Mesendoderm (in vitro differentiated cells): ENCODE measurements around the gene TPRG1.

Source experiments
- DNase-seq: peaks from one replicate; pipeline ENCODE4 v3.0.0; 2013
- H2AK5ac ChIP-seq: 2 replicates; pipeline ENCODE4 v1.6.1; 2013; ENCODE audit warnings: low read length, inconsistent platforms
- H2BK120ac ChIP-seq: 2 replicates; pipeline ENCODE4 v1.6.1; 2013; ENCODE audit warnings: low read depth, mild to moderate bottlenecking, low read length, moderate library complexity, mixed read lengths
- H2BK15ac ChIP-seq: replicated peaks from 2 replicates; pipeline ENCODE4 v1.6.1; 2013; ENCODE audit warnings: low read depth, mild to moderate bottlenecking, moderate library complexity
- H2BK5ac ChIP-seq: 2 replicates; pipeline ENCODE4 v1.6.1; 2013; ENCODE audit warnings: low read length, inconsistent platforms
- H3K18ac ChIP-seq: 2 replicates; pipeline ENCODE4 v1.6.1; 2013; ENCODE audit warnings: mild to moderate bottlenecking, low read length, mixed read lengths
- H3K23ac ChIP-seq: one replicate; pipeline ENCODE4 v1.6.1; 2013; ENCODE audit warnings: low read length
- H3K27ac ChIP-seq: 2 replicates; pipeline ENCODE4 v1.5.1; 2013; ENCODE audit warnings: low read depth, mild to moderate bottlenecking, inconsistent platforms, low read length, moderate library complexity
- H3K27me3 ChIP-seq: 2 replicates; pipeline ENCODE4 v1.6.1; 2013; ENCODE audit warnings: low read length, control low read depth, mild to moderate bottlenecking, inconsistent platforms; ENCODE audit not compliant: insufficient read depth, poor library complexity
- H3K36me3 ChIP-seq: 2 replicates; pipeline ENCODE4 v1.6.1; 2013; ENCODE audit warnings: low read length, inconsistent platforms; ENCODE audit not compliant: control insufficient read depth, insufficient read depth
- H3K4ac ChIP-seq: one replicate; pipeline ENCODE4 v1.6.1; 2013; ENCODE audit warnings: low read depth, mild to moderate bottlenecking, low read length, moderate library complexity
- H3K4me1 ChIP-seq: 2 replicates; pipeline ENCODE4 v1.6.1; 2013; ENCODE audit warnings: low read depth, low read length, inconsistent platforms; ENCODE audit not compliant: control insufficient read depth
- H3K4me2 ChIP-seq: 2 replicates; pipeline ENCODE4 v1.6.1; 2013; ENCODE audit warnings: low read length
- H3K4me3 ChIP-seq: 2 replicates; pipeline ENCODE4 v1.5.1; 2013; ENCODE audit warnings: mild to moderate bottlenecking, low read length
- H3K56ac ChIP-seq: one replicate; pipeline ENCODE4 v1.6.1; 2013; ENCODE audit warnings: low read length
- H3K79me1 ChIP-seq: 2 replicates; pipeline ENCODE4 v1.6.1; 2013; ENCODE audit warnings: low read length, inconsistent platforms
- H3K79me2 ChIP-seq: 2 replicates; pipeline ENCODE4 v1.6.1; 2013; ENCODE audit warnings: mild to moderate bottlenecking, low read length; ENCODE audit not compliant: control insufficient read depth, insufficient read depth
- H3K9ac ChIP-seq: 2 replicates; pipeline ENCODE4 v1.6.1; 2013; ENCODE audit warnings: low read length, inconsistent platforms
- H4K5ac ChIP-seq: one replicate; pipeline ENCODE4 v1.6.1; 2013; ENCODE audit warnings: low read length
- H4K8ac ChIP-seq: one replicate; pipeline ENCODE4 v1.6.1; 2013; ENCODE audit warnings: low read depth, mild to moderate bottlenecking, control low read depth, low read length, moderate library complexity
- WGBS: extraction: QIAGEN DNeasy Blood & Tissue Kit; methylation state at CpG from one replicate; pipeline ENCODE4 v1.1.7; 2013; ENCODE audit warnings: low lambda C conversion rate, missing lambda C conversion rate; ENCODE audit not compliant: insufficient coverage; ENCODE audit errors: extremely low coverage; 5-methylcytosine and 5-hydroxymethylcytosine counted together

TPRG1 gene

GRCh38 chr3:189202583-189202982, 30.8 kb downstream of the TPRG1 start:
- Histone ChIP-seq H3K4me2 (no peak overlapping the region), H2BK120ac (no peak overlapping the region), H4K5ac (no peak overlapping the region), H3K4me3 (no peak overlapping the region), H2AK5ac (no peak overlapping the region), H3K4ac (no peak overlapping the region), H3K79me1 (no peaks in the 10 kb centered on the region), H3K79me2 (no peaks in the 10 kb centered on the region), H3K56ac (no peak overlapping the region), H3K23ac (no peak overlapping the region), H4K8ac (no peak overlapping the region), H3K9ac (no peak overlapping the region), H3K36me3 (no peaks in the 10 kb centered on the region), H3K18ac (no peak overlapping the region), H2BK5ac (no peak overlapping the region), H2BK15ac (no peak overlapping the region), H3K27me3 (no peaks in the 10 kb centered on the region), H3K27ac (no peak overlapping the region), H3K4me1 (no peaks in the 10 kb centered on the region)
- WGBS: no CpG with 5 or more reads among the region's 6 CpGs
- no peak for DNase-seq

DNA sequence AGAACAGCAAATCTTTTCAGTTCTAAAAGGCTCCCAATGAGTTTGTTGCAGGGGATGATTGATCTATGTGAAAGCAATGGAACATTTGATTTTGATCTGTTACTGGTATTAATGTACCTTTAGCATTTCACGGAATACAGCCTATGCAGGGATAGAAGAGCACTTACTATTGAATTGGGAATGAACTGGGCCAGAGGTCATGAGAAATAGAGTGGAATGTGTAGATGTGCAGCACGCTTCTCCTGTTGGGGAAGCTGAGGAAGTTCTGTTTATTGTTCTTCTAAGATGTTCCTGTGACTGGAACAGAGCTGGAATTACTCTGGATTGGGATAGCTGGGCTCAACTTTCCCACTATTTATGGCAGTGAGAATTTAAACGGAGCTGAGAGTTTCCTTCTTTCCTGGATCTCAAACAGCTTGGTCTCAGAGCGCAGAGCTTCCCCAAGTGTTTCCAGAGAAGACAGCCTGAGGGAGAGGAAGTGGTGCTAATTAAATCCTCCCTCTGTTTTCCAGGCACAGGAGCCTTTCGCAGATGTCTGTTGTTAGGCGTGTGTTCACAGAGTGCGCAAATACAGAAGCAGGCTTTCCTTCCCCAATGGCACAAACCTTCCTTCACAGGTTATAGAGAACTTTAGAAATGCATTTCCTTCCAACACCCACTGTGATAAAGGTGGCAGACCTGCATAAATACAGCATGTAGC, 32.5 kb downstream of the TPRG1 start:
- Histone ChIP-seq H3K79me2 (no peaks in the 10 kb centered on the region), H3K79me1 (no peaks in the 10 kb centered on the region), H3K4me3 (no peak overlapping the region), H3K56ac (no peak overlapping the region), H3K27ac (no peak overlapping the region), H3K23ac (no peak overlapping the region), H3K18ac (no peak overlapping the region), H2BK120ac (no peak overlapping the region), H2BK5ac (no peak overlapping the region), H4K5ac (no peak overlapping the region), H3K4me2 (no peak overlapping the region), H3K9ac (no peak overlapping the region), H4K8ac (no peak overlapping the region), H3K27me3 (no peaks in the 10 kb centered on the region), H2AK5ac (no peak overlapping the region), H3K4ac (no peak overlapping the region), H3K36me3 (no peaks in the 10 kb centered on the region), H3K4me1 (no peaks in the 10 kb centered on the region), H2BK15ac (no peak overlapping the region)
- no CpG with 5 or more reads among the region's 7 CpGs for WGBS
- peak; percentile 38 for DNase-seq

- Histone ChIP-seq H2BK120ac (no peak overlapping the region), H3K23ac (no peak overlapping the region), H3K4me1 (no peaks in the 10 kb centered on the region), H3K56ac (no peak overlapping the region), H3K27ac (no peak overlapping the region), H2BK5ac (no peak overlapping the region), H3K27me3 (no peaks in the 10 kb centered on the region), H3K4me2 (no peak overlapping the region), H3K9ac (no peak overlapping the region), H2AK5ac (no peak overlapping the region), H2BK15ac (no peak overlapping the region), H4K8ac (no peak overlapping the region), H3K4me3 (no peak overlapping the region), H3K4ac (no peak overlapping the region), H4K5ac (no peak overlapping the region), H3K18ac (no peak overlapping the region), H3K79me2 (no peaks in the 10 kb centered on the region), H3K79me1 (no peaks in the 10 kb centered on the region), H3K36me3 (no peaks in the 10 kb centered on the region)
- DNase-seq: no peak
- no CpG with 5 or more reads among the region's 2 CpGs for WGBS
Observed at GRCh38 chr3:189204937-189205336, 33.2 kb downstream of the TPRG1 start.

DNA sequence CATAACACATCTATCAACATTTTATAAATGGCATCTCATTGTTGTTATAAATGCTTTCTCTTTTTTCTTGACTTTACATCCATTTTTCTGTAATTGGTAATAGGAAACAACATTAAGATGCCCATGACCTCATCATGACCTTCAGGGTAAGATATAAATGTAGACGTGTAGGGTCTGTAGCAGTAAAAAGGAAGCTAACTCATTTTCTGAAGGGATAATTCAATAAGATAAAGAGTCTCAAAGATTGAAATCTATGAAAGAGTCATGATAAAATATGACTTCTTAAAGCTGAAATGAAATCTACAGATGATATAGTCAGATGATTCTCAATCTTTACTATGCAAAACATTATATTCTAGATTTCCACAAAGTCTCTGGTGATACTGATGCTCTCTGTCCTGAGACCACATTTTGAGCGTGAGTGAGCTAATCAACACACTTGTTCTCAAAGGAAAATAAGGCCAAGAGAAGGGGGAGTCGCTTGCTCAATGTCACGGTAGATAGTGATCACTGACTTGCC, 38.5 kb downstream of the TPRG1 start:
- Histone ChIP-seq H3K79me2 (no peaks in the 10 kb centered on the region), H4K5ac (no peak overlapping the region), H4K8ac (no peak overlapping the region), H3K27ac (no peak overlapping the region), H3K23ac (no peak overlapping the region), H2BK5ac (no peak overlapping the region), H3K27me3 (no peaks in the 10 kb centered on the region), H3K4me1 (no peaks in the 10 kb centered on the region), H3K36me3 (no peaks in the 10 kb centered on the region), H3K4me3 (no peak overlapping the region), H3K56ac (no peak overlapping the region), H3K4ac (no peak overlapping the region), H2BK120ac (no peak overlapping the region), H3K9ac (no peak overlapping the region), H3K18ac (no peak overlapping the region), H2AK5ac (no peak overlapping the region), H3K79me1 (no peaks in the 10 kb centered on the region), H3K4me2 (no peak overlapping the region), H2BK15ac (no peak overlapping the region)
- no CpG with 5 or more reads among the region's 4 CpGs for WGBS
- DNase-seq: no peak

DNA sequence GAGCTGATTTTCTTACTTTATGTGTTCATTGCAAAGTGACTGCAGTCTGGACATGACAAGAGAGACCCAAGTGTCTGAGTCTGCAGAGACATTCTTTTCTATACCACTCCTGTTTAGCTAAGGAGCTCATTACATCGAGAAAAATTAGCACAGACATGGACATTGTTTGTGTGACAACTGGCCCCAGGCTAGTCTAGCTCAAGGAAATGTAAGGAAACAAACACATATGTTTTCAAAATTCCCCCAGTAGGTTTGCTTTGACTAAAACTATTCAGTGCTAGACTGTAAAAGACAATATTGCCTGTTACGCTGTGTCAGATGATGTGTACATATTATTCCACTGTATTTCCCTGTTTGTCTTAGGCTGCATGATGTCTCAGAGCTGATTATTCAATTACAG, 40.9 kb downstream of the TPRG1 start:
- Histone ChIP-seq H2BK15ac (no peak overlapping the region), H3K79me2 (no peaks in the 10 kb centered on the region)
- no CpG with 5 or more reads among the region's 2 CpGs for WGBS

GRCh38 chr3:189214651-189215050, 42.9 kb downstream of the TPRG1 start:
- H3K79me2 ChIP-seq: no peaks in the 10 kb centered on the region
- no peak overlapping the region for H3K23ac ChIP-seq
- no peak overlapping the region for H2BK120ac ChIP-seq
- no peaks in the 10 kb centered on the region for H3K36me3 ChIP-seq
- H4K5ac ChIP-seq: no peak overlapping the region
- no peaks in the 10 kb centered on the region for H3K79me1 ChIP-seq
- no peak overlapping the region for H3K4me2 ChIP-seq
- H3K4me1 ChIP-seq: no peaks in the 10 kb centered on the region
- no peak overlapping the region for H2AK5ac ChIP-seq
- H3K4ac ChIP-seq: no peak overlapping the region
- H3K27me3 ChIP-seq: no peaks in the 10 kb centered on the region
- no peak overlapping the region for H3K4me3 ChIP-seq
- H3K9ac ChIP-seq: no peak overlapping the region
- WGBS: no CpG with 5 or more reads among the region's 1 CpG
- no peak for DNase-seq
- no peak overlapping the region for H3K56ac ChIP-seq
- H2BK15ac ChIP-seq: no peak overlapping the region
- no peak overlapping the region for H2BK5ac ChIP-seq
- no peak overlapping the region for H3K27ac ChIP-seq
- no peak overlapping the region for H3K18ac ChIP-seq
- no peak overlapping the region for H4K8ac ChIP-seq

More for the DNA sequence above, 40.9 kb downstream of the TPRG1 start:
- DNase-seq: no peak
- no peak overlapping the region for H3K23ac ChIP-seq
- no peak overlapping the region for H3K56ac ChIP-seq
- no peak overlapping the region for H2AK5ac ChIP-seq
- no peak overlapping the region for H3K27ac ChIP-seq
- H3K4me2 ChIP-seq: no peak overlapping the region
- no peak overlapping the region for H2BK120ac ChIP-seq
- H3K4me1 ChIP-seq: no peaks in the 10 kb centered on the region
- no peak overlapping the region for H4K5ac ChIP-seq
- no peak overlapping the region for H4K8ac ChIP-seq
- no peaks in the 10 kb centered on the region for H3K27me3 ChIP-seq
- no peak overlapping the region for H3K4ac ChIP-seq
- H3K9ac ChIP-seq: no peak overlapping the region
- H3K18ac ChIP-seq: no peak overlapping the region
- H3K4me3 ChIP-seq: no peak overlapping the region
- no peak overlapping the region for H2BK5ac ChIP-seq
- H3K36me3 ChIP-seq: no peaks in the 10 kb centered on the region
- H3K79me1 ChIP-seq: no peaks in the 10 kb centered on the region
